SK-N-MC (cell line): ENCODE data around the gene GVQW3.

Experiments used
- EZH2 ChIP-seq: fragments of 200-600 bp; sonication (generic); IDR thresholded peaks from one replicate; pipeline ENCODE4 v1.6.1; 2017; ENCODE audit warnings: antibody characterized with exemption
- FOXP2 ChIP-seq: optimal IDR thresholded peaks from 2 replicates; pipeline ENCODE3; 2011; ENCODE audit warnings: mild to moderate bottlenecking, moderate library complexity; ENCODE audit not compliant: insufficient read depth; ENCODE audit errors: extremely low read length, control extremely low read depth
- POLR2AphosphoS5 ChIP-seq: IDR thresholded peaks from 2 replicates; pipeline ENCODE4 v1.6.1; 2012; ENCODE audit warnings: mild to moderate bottlenecking, low read depth, low read length, borderline replicate concordance

GRCh38 chr11:76455331-76455730 is 74.2 kb downstream of the GVQW3 start:
- TF ChIP-seq EZH2: no peak
- no peak for TF ChIP-seq POLR2AphosphoS5
- no peak for TF ChIP-seq FOXP2
